ENCODE measurements around the gene CLN3.
"Not testable (repeated sequence)": the region's sequence is repeated elsewhere in the genome, so short reads cannot be mapped to it uniquely, and the experiment has no call there.

CLN3 gene

GRCh38 chr16:28511031-28511430 is 19.2 kb upstream of the CLN3 start:
- TF ChIP-seq CTCF (IDR thresholded peaks at IDR 0.05; ENCODE audit: low read depth, low read length) = no peak
- no peak for DNase-seq (ENCODE audit: extremely low read depth, low read depth)

- no peak for TF ChIP-seq CTCF (IDR thresholded peaks at IDR 0.05; ENCODE audit: low read depth, low read length)
- no peak for DNase-seq (ENCODE audit: extremely low read depth, low read depth)
Measured at GRCh38 chr16:28505489-28506137, 13.7 kb upstream of the CLN3 start.

GRCh38 chr16:28504707-28505404 is 13.0 kb upstream of the CLN3 start:
- no peak for DNase-seq (ENCODE audit: extremely low read depth, low read depth)
- TF ChIP-seq CTCF (IDR thresholded peaks at IDR 0.05; ENCODE audit: low read depth, low read length) = no peak

GRCh38 chr16:28503470-28504259 is 11.8 kb upstream of the CLN3 start:
- TF ChIP-seq CTCF (IDR thresholded peaks at IDR 0.05; ENCODE audit: low read depth, low read length) = no peak
- no peak for DNase-seq (ENCODE audit: extremely low read depth, low read depth)

- DNase-seq (ENCODE audit: extremely low read depth, low read depth) = no peak
- TF ChIP-seq CTCF (IDR thresholded peaks at IDR 0.05; ENCODE audit: low read depth, low read length) = no peak
Measured at GRCh38 chr16:28502290-28502689, 10.4 kb upstream of the CLN3 start.

GRCh38 chr16:28501258-28502232 is 9.7 kb upstream of the CLN3 start:
- no peak for DNase-seq (ENCODE audit: extremely low read depth, low read depth)
- TF ChIP-seq CTCF (IDR thresholded peaks at IDR 0.05; ENCODE audit: low read depth, low read length) = no peak

- not testable (repeated sequence) for DNase-seq (ENCODE audit: extremely low read depth, low read depth)
Measured at GRCh38 chr16:28500476-28501180, 8.8 kb upstream of the CLN3 start.
